Measurements from ENCODE around the gene RAD17. TPM values are rescaled to one million over a fixed set of nuclear protein-coding genes. Genes with fewer than 3 reads are reported as not detected.

Gene RAD17
- polyA plus RNA-seq, 1 experiment, result 18.0 TPM

DNA sequence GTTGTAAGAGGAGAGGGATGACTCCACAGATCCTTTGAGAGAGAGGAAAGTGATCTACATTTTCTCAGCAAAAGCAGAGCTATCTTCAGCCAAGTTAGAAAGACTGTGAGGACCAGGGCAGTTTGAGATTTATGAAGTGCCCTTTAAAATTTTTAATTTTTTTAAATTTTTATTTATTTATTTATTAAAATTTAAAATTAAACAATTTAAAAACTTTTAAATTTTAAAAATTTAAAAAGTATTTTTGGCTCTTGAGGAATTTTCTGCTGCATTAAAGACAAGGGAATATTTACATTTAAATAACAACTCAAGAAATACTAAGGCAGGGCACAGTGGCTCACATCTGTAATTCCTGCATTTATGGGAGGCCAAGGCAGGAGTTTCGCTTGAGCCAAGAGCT is 92.6 kb downstream of the RAD17 start:
- Histone ChIP-seq H3K4me3 (ENCODE audit: low read depth, low read length) (no peak overlapping the region), H3K27me3 (ENCODE audit: control insufficient read depth, insufficient read depth, low read length) (peaks cover 1% of the 10 kb centered on the region; the same call in 1 of the 2 replicates), H3K36me3 (ENCODE audit: control insufficient read depth, insufficient read depth, low read length) (no peaks in the 10 kb centered on the region)
- DNase-seq (ENCODE audit: low read depth), result no peak
- TF ChIP-seq CTCF (IDR thresholded peaks at IDR 0.05; ENCODE audit: insufficient read depth, low read depth, low read length), result no peak
- ChIA-PET POLR2A (no interaction called here), CTCF (no interaction called here)

Other genes with a start within 250 kb of the RAD17 start
- 67.0 and 91.3 TPM in 2 replicates for gene CCNB1, start 202.7 kb upstream of the RAD17 start, polyA plus RNA-seq (2011; rRNA removed)
- 6.0 and 7.4 TPM in 2 replicates for gene CENPH, start 180.2 kb upstream of the RAD17 start, polyA plus RNA-seq (2011; rRNA removed)
- gene CDK7, start 134.9 kb upstream of the RAD17 start, polyA plus RNA-seq (2011; rRNA removed), result 44.9 and 231 TPM in 2 replicates
- 1.8 and 3.1 TPM in 2 replicates for gene CCDC125, start 37.0 kb upstream of the RAD17 start, polyA plus RNA-seq (2011; rRNA removed)
- 11.6 and 39.9 TPM in 2 replicates for gene AK6, start 298 bp upstream of the RAD17 start, polyA plus RNA-seq (2011; rRNA removed)
- 76.4 and 140 TPM in 2 replicates for gene TAF9, start 298 bp upstream of the RAD17 start, polyA plus RNA-seq (2011; rRNA removed)
- 0.88 and 1.3 TPM in 2 replicates for gene MARVELD2, start 45.3 kb downstream of the RAD17 start, polyA plus RNA-seq (2011; rRNA removed)
- gene OCLN, start 123.0 kb downstream of the RAD17 start, polyA plus RNA-seq (2011; rRNA removed), result 0.25 and 0.71 TPM in 2 replicates
- 9.9 and 19.8 TPM in 2 replicates for gene GTF2H2C, start 190.4 kb downstream of the RAD17 start, polyA plus RNA-seq (2011; rRNA removed)

Data from BJ (cell line).